ENCODE results near the gene SLC51B. TPM values are rescaled to one million over a fixed set of nuclear protein-coding genes. Genes with fewer than 3 reads are reported as not detected.

Gene SLC51B
- total RNA-seq, 2 experiments from 2014 or later, result not detected

DNA sequence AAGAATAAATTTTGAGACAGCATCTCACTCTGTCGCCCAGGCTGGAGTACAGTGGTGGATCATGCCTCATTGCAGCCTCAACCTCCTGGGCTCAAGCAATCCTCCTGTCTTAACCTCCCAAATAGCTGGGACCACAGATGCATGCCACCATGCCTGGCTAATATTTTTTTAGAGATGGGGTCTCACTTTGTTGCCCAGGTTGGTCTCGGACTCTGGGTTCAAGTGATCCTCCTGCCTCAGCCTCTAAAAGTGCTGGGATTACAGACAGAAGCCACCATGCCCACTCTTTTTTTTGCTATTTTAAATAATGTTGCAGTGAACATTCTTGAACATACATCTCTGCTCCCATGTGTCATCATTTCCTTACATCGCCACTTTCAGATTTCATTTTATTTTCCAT lies 6.8 kb upstream of the SLC51B start:
- peaks cover 7% of the 10 kb centered on the region for H3K4me1 ChIP-seq (ENCODE audit: insufficient read depth, low read length, poor library complexity, severe bottlenecking)
- no peak overlapping the region for H3K4me2 ChIP-seq (ENCODE audit: low read length)
- no peak overlapping the region for H3K4me3 ChIP-seq (ENCODE audit: low read depth, low read length, poor library complexity, severe bottlenecking)
- no peaks in the 10 kb centered on the region for H3K36me3 ChIP-seq (ENCODE audit: insufficient read depth, low read length)
- ChIA-PET POLR2A (interaction anchor here (0.9 kb wide), 1 partner anchor 21 kb away, joined by 3 read pairs; no protein-coding TSS in a partner anchor), CTCF (ENCODE audit: unreplicated experiment) (no interaction called here)
- no TSS peak for BruUV-seq (replicated peaks)
- no peak overlapping the region for H2AFZ ChIP-seq (ENCODE audit: low read length)
- no peaks in the 10 kb centered on the region for H4K20me1 ChIP-seq (ENCODE audit: insufficient read depth, low read length)
- DNase-seq (ENCODE audit: low spot score), result no peak
- no peaks in the 10 kb centered on the region for H3K79me2 ChIP-seq (ENCODE audit: insufficient read depth, low read depth, low read length)
- H3K27ac ChIP-seq (ENCODE audit: low read depth, low read length, poor library complexity, severe bottlenecking), result no peak overlapping the region
- H3K9me2 ChIP-seq (ENCODE audit: insufficient read depth, low read length), result no peaks in the 10 kb centered on the region
- TF ChIP-seq, protein P1, sequence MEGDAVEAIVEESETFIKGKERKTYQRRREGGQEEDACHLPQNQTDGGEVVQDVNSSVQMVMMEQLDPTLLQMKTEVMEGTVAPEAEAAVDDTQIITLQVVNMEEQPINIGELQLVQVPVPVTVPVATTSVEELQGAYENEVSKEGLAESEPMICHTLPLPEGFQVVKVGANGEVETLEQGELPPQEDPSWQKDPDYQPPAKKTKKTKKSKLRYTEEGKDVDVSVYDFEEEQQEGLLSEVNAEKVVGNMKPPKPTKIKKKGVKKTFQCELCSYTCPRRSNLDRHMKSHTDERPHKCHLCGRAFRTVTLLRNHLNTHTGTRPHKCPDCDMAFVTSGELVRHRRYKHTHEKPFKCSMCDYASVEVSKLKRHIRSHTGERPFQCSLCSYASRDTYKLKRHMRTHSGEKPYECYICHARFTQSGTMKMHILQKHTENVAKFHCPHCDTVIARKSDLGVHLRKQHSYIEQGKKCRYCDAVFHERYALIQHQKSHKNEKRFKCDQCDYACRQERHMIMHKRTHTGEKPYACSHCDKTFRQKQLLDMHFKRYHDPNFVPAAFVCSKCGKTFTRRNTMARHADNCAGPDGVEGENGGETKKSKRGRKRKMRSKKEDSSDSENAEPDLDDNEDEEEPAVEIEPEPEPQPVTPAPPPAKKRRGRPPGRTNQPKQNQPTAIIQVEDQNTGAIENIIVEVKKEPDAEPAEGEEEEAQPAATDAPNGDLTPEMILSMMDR (conservative IDR thresholded peaks at IDR 0.05; ENCODE audit: low read length), result no peak
- TF ChIP-seq EZH2phosphoT487 (IDR thresholded peaks at IDR 0.05; ENCODE audit: borderline replicate concordance, low read depth, low read length), result no peak
- H3K9me3 ChIP-seq (ENCODE audit: low read length), result no peaks in the 10 kb centered on the region
- intact Hi-C loops (cut with micrococcal nuclease; ENCODE audit: unreplicated experiment), result loop anchor here (10.0 kb wide), 1 partner anchor 146 kb away; the partner anchor contains the start of gene CLPX

DNA sequence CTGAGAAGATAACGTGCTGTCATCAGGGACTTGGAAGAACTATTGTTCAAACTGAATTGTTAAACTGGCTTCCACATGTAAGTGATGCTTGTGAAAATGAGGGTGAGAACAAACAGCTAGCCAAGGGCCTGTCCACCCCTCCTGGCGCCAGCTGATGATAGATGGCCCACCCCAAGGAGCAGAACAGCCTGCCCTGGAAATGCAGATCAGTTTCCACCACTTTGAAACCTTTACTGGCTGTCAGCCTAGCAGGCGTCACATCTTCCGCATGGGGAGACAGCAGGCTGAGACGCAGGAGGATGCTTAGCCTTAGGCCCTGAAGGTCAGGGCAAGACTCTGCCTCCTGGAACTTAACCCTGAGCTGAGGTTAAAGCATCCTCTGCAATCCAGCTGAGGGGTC lies 6.4 kb upstream of the SLC51B start:
- Histone ChIP-seq H2AFZ (ENCODE audit: low read length) (no peak overlapping the region), H3K9me3 (ENCODE audit: low read length) (no peaks in the 10 kb centered on the region), H3K4me2 (ENCODE audit: low read length) (no peak overlapping the region), H3K9me2 (ENCODE audit: insufficient read depth, low read length) (no peaks in the 10 kb centered on the region), H3K4me1 (ENCODE audit: insufficient read depth, low read length, poor library complexity, severe bottlenecking) (peaks cover 2% of the 10 kb centered on the region), H3K36me3 (ENCODE audit: insufficient read depth, low read length) (no peaks in the 10 kb centered on the region), H3K4me3 (ENCODE audit: low read depth, low read length, poor library complexity, severe bottlenecking) (no peak overlapping the region), H4K20me1 (ENCODE audit: insufficient read depth, low read length) (no peaks in the 10 kb centered on the region), H3K79me2 (ENCODE audit: insufficient read depth, low read depth, low read length) (no peaks in the 10 kb centered on the region), H3K27ac (ENCODE audit: low read depth, low read length, poor library complexity, severe bottlenecking) (no peak overlapping the region)
- POLR2A ChIA-PET, result interaction anchor here (0.9 kb wide), 1 partner anchor 21 kb away, joined by 3 read pairs; no protein-coding TSS in a partner anchor
- TF ChIP-seq, protein P1 (conservative IDR thresholded peaks at IDR 0.05; ENCODE audit: low read length), result no peak
- no peak for TF ChIP-seq EZH2phosphoT487 (IDR thresholded peaks at IDR 0.05; ENCODE audit: borderline replicate concordance, low read depth, low read length)
- CTCF ChIA-PET (ENCODE audit: unreplicated experiment), result no interaction called here
- intact Hi-C loops (cut with micrococcal nuclease; ENCODE audit: unreplicated experiment), result loop anchor here (10.0 kb wide), 1 partner anchor 146 kb away; the partner anchor contains the start of gene CLPX
- no peak for DNase-seq (ENCODE audit: low spot score)
- BruUV-seq (replicated peaks), result no TSS peak

DNA sequence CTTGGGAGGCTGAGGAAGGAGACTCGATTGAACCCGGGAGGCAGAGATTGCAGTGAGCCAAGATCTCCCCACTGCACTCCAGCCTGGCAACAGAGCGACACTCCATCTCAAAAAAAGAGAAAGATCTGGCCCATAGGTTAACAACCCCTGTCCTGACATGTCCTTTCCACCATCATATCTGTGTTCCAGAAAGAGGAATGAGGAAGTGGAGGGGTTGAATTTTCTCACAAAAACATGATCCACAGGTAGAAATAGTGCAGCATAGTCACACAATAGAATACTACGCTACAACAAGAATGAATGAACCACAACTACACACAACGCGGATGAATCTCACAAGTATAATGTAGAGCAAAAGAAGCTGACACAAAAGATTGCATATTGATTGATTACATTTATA lies 4.7 kb upstream of the SLC51B start:
- intact Hi-C loops (cut with micrococcal nuclease; ENCODE audit: unreplicated experiment), result no loop called here
- no peak for DNase-seq (ENCODE audit: low spot score)
- Histone ChIP-seq H3K4me3 (ENCODE audit: low read depth, low read length, poor library complexity, severe bottlenecking) (no peak overlapping the region), H2AFZ (ENCODE audit: low read length) (no peak overlapping the region), H3K79me2 (ENCODE audit: insufficient read depth, low read depth, low read length) (no peaks in the 10 kb centered on the region), H4K20me1 (ENCODE audit: insufficient read depth, low read length) (no peaks in the 10 kb centered on the region), H3K27ac (ENCODE audit: low read depth, low read length, poor library complexity, severe bottlenecking) (no peak overlapping the region), H3K9me2 (ENCODE audit: insufficient read depth, low read length) (no peaks in the 10 kb centered on the region), H3K36me3 (ENCODE audit: insufficient read depth, low read length) (no peaks in the 10 kb centered on the region), H3K4me1 (ENCODE audit: insufficient read depth, low read length, poor library complexity, severe bottlenecking) (no peaks in the 10 kb centered on the region), H3K9me3 (ENCODE audit: low read length) (no peaks in the 10 kb centered on the region), H3K4me2 (ENCODE audit: low read length) (no peak overlapping the region)
- no TSS peak for BruUV-seq (replicated peaks)
- CTCF ChIA-PET (ENCODE audit: unreplicated experiment), result no interaction called here
- TF ChIP-seq, protein P1 (conservative IDR thresholded peaks at IDR 0.05; ENCODE audit: low read length), result no peak
- TF ChIP-seq EZH2phosphoT487 (IDR thresholded peaks at IDR 0.05; ENCODE audit: borderline replicate concordance, low read depth, low read length), result no peak
- POLR2A ChIA-PET, result interaction anchor here (0.6 kb wide), 1 partner anchor 23 kb away, joined by 3 read pairs; no protein-coding TSS in a partner anchor

All from OCI-LY7 (cell line).